HCT116 (cell line): ENCODE data around the gene KCNK4. TPM values are rescaled to one million over a fixed set of nuclear protein-coding genes. Genes with fewer than 3 reads are reported as not detected.

ENCODE experiments used
- ATAC-seq: fragments of 200-7000 bp; cut with Tn5 transposase; 2 replicates; pipeline ENCODE4 v1.9.1; 2020; ENCODE audit warnings: mild to moderate bottlenecking, moderate library complexity
- BruUV-seq: library from RNA; stranded (reverse); fragments of 400-500 nt; replicated peaks from 2 replicates; lab custom pipeline; 2021; lab: Mats Ljungman, UMichigan
- CTCF ChIA-PET: fragments of 300-600 bp; sonication (Branson Sonifier 250); formaldehyde crosslinking; loops from one replicate; lab custom pipeline; 2021; ENCODE audit warnings: antibody characterized with exemption; lab: Charles Lee
- POLR2A ChIA-PET: fragments of 300-600, 350-600 bp; sonication (Branson Sonifier 250); formaldehyde crosslinking; loops from one replicate; lab custom pipeline; 2021; ENCODE audit warnings: antibody characterized with exemption; lab: Charles Lee
- RAD21 ChIA-PET, 2 experiments: fragments of 300-600 bp; sonication (Branson Sonifier 250); formaldehyde crosslinking; loops; one replicate each; lab custom pipeline; 2023; ENCODE audit warnings: low total read pairs in 2 of 2; ENCODE audit not compliant: uncharacterized antibody in 2 of 2, unreplicated experiment in 2 of 2, low non-redundant PET in 1 of 2; lab: Charles Lee
- DNase-seq: peaks from one replicate; pipeline ENCODE4 v3.0.0-alpha.2; 2010; ENCODE audit warnings: low read depth, low spot score
- H2AFZ ChIP-seq: fragments of 200-600 bp; shearing (Covaris generic), sonication (generic); 2 replicates; pipeline ENCODE4 v1.6.1; 2017; ENCODE audit warnings: low read depth, mixed run types, mixed read lengths, antibody characterized with exemption, low read length; ENCODE audit not compliant: poor library complexity, severe bottlenecking
- H3K27ac ChIP-seq: 2 replicates; pipeline ENCODE4 v1.5.1; 2012; ENCODE audit warnings: low read depth, low read length
- H3K27me3 ChIP-seq: fragments of 200-600 bp; sonication (generic); 2 replicates; pipeline ENCODE4 v1.6.1; 2016; ENCODE audit warnings: mixed run types, low read length, mixed read lengths; ENCODE audit not compliant: insufficient read depth
- H3K36me3 ChIP-seq, 2 experiments: fragments of 200-500 bp in 1 of 2; fragments of 200-600 bp in 1 of 2; sonication (Bioruptor generic) in 1 of 2; sonication (generic) in 1 of 2; 2 replicates each; pipeline versions ENCODE4 v1.5.1 to v1.6.1; 2014 to 2016; ENCODE audit warnings: low read length in 2 of 2, inconsistent platforms in 1 of 2, mixed read lengths in 1 of 2, mixed run types in 1 of 2; ENCODE audit not compliant: insufficient read depth in 2 of 2, control insufficient read depth in 1 of 2
- H3K4me1 ChIP-seq, 2 experiments: fragments of 200-600 bp in 1 of 2; sonication (generic) in 1 of 2; 2 replicates each; pipeline versions ENCODE4 v1.5.1 to v1.6.1; 2012 to 2017; ENCODE audit warnings: low read length in 2 of 2, inconsistent platforms in 1 of 2, mild to moderate bottlenecking in 1 of 2, mixed read lengths in 1 of 2, mixed run types in 1 of 2, moderate library complexity in 1 of 2; ENCODE audit not compliant: insufficient read depth in 2 of 2, control insufficient read depth in 1 of 2
- H3K4me2 ChIP-seq: fragments of 200-600 bp; sonication (generic); 2 replicates; pipeline ENCODE4 v1.6.1; 2017; ENCODE audit warnings: mixed run types, low read length, mixed read lengths
- H3K4me3 ChIP-seq, 2 experiments: fragments of 200-600 bp in 1 of 2; sonication (generic) in 1 of 2; replicated peaks in 1 of 2; 2 replicates each; pipeline ENCODE4 v1.5.1; 2011 to 2016; ENCODE audit warnings: low read length in 2 of 2, control low read depth in 1 of 2, low read depth in 1 of 2, mild to moderate bottlenecking in 1 of 2, mixed read lengths in 1 of 2, mixed run types in 1 of 2
- H3K79me2 ChIP-seq: fragments of 200-600 bp; sonication (generic); 2 replicates; pipeline ENCODE4 v1.6.1; 2017; ENCODE audit warnings: mild to moderate bottlenecking, mixed run types, low read length, moderate library complexity, mixed read lengths; ENCODE audit not compliant: insufficient read depth
- H3K9ac ChIP-seq: fragments of 200-600 bp; sonication (generic); 2 replicates; pipeline ENCODE4 v1.6.1; 2016; ENCODE audit warnings: low read length, mixed read lengths
- H3K9me2 ChIP-seq: fragments of 200-600 bp; sonication (generic), shearing (Covaris generic); 2 replicates; pipeline ENCODE4 v1.6.1; 2017; ENCODE audit warnings: mixed run types, mild to moderate bottlenecking, moderate library complexity; ENCODE audit not compliant: insufficient read depth
- H3K9me3 ChIP-seq, 2 experiments: fragments of 200-500 bp in 1 of 2; fragments of 200-600 bp in 1 of 2; sonication (Bioruptor generic) in 1 of 2; sonication (generic) in 1 of 2; 2 replicates each; pipeline ENCODE4 v1.6.1; 2014 to 2017; ENCODE audit warnings: low read length in 2 of 2, mixed read lengths in 2 of 2, inconsistent platforms in 1 of 2, low read depth in 1 of 2, mild to moderate bottlenecking in 1 of 2, mixed run types in 1 of 2, moderate library complexity in 1 of 2; ENCODE audit not compliant: control insufficient read depth in 1 of 2, insufficient read depth in 1 of 2
- H4K20me1 ChIP-seq: fragments of 200-600 bp; sonication (generic), shearing (Covaris generic); 2 replicates; pipeline ENCODE4 v1.6.1; 2017; ENCODE audit warnings: mixed run types, mild to moderate bottlenecking, moderate library complexity; ENCODE audit not compliant: insufficient read depth
- CEBPB ChIP-seq: IDR thresholded peaks from 2 replicates; pipeline ENCODE4 v1.6.1; 2012; ENCODE audit warnings: low read depth
- CTCF ChIP-seq, 3 experiments: fragments of 200-600 bp in 1 of 3; sonication (generic) in 1 of 3; IDR thresholded peaks in 2 of 3; conservative IDR thresholded peaks in 1 of 3; 2 replicates each; pipeline ENCODE4 v1.5.1; 2012 to 2017; ENCODE audit warnings: low read depth in 2 of 3, low read length in 2 of 3, antibody characterized with exemption in 1 of 3, borderline replicate concordance in 1 of 3, control low read depth in 1 of 3, mild to moderate bottlenecking in 1 of 3, mixed read lengths in 1 of 3, mixed run types in 1 of 3, moderate library complexity in 1 of 3; ENCODE audit not compliant: insufficient read depth in 1 of 3
- EGR1 ChIP-seq: IDR thresholded peaks from 2 replicates; pipeline ENCODE4 v1.6.1; 2012; ENCODE audit warnings: low read depth
- ELF1 ChIP-seq: IDR thresholded peaks from 2 replicates; pipeline ENCODE4 v1.6.1; 2012; ENCODE audit warnings: low read depth, borderline replicate concordance
- EZH2 ChIP-seq: fragments of 200-600 bp; sonication (generic); IDR thresholded peaks from 2 replicates; pipeline ENCODE4 v1.6.1; 2017; ENCODE audit warnings: antibody characterized with exemption, mixed run types
- JUND ChIP-seq: IDR thresholded peaks from 2 replicates; pipeline ENCODE4 v1.6.1; 2012
- MAX ChIP-seq: IDR thresholded peaks from 2 replicates; pipeline ENCODE4 v1.6.1; 2012
- RAD21 ChIP-seq: IDR thresholded peaks from 2 replicates; pipeline ENCODE4 v1.6.1; 2012; ENCODE audit warnings: low read depth, mild to moderate bottlenecking
- REST ChIP-seq: IDR thresholded peaks from 2 replicates; pipeline ENCODE4 v1.6.1; 2012; ENCODE audit warnings: low read depth
- SIN3A ChIP-seq: IDR thresholded peaks from 2 replicates; pipeline ENCODE4 v1.6.1; 2012; ENCODE audit warnings: low read depth
- SP1 ChIP-seq: IDR thresholded peaks from 2 replicates; pipeline ENCODE4 v1.6.1; 2012; ENCODE audit warnings: low read depth
- YY1 ChIP-seq: IDR thresholded peaks from 2 replicates; pipeline ENCODE4 v1.6.1; 2011; ENCODE audit warnings: low read length, low read depth, moderate library complexity, mild to moderate bottlenecking; ENCODE audit not compliant: insufficient replicate concordance; ENCODE audit errors: extremely low read depth
- ZBTB33 ChIP-seq: IDR thresholded peaks from 2 replicates; pipeline ENCODE4 v1.6.1; 2011; ENCODE audit warnings: mild to moderate bottlenecking, low read length, moderate library complexity; ENCODE audit not compliant: insufficient replicate concordance; ENCODE audit errors: extremely low read depth
- ZNF274 ChIP-seq: fragments of 200-500 bp; sonication (Bioruptor generic); IDR thresholded peaks from 2 replicates; pipeline ENCODE4 v1.6.1; 2014; ENCODE audit warnings: mild to moderate bottlenecking, low read depth, low read length, inconsistent platforms
- intact Hi-C: fragments of 100-400 bp; cut with micrococcal nuclease; formaldehyde crosslinking; loops from 2 replicates; pipeline ENCODE4 v1.10.0; 2022
- total RNA-seq: library from RNA; stranded (reverse); gene quantifications from one replicate; pipeline ENCODE4 v1.2.1, GENCODE V29; 2021; ENCODE audit not compliant: unreplicated experiment

The KCNK4 gene
- total RNA-seq, 1 experiment from 2014 or later = not detected

GRCh38 chr11:64330888-64331287 is 39.8 kb downstream of the KCNK4 start:
- ChIA-PET RAD21 (interaction anchor here (1.4 to 1.8 kb wide), 3 partner anchors 13 to 24 kb away, joined by 5 to 8 read pairs (median 6); partner anchors contain the start of genes PRDX5 (in 2 of the 2) and TRMT112 (in 1 of the 2)), POLR2A (interaction anchor here (0.9 to 5.9 kb wide), 11 partner anchors 8 to 1490 kb away, joined by 3 to 77 read pairs (median 4); partner anchors contain the start of genes PRDX5 and TRMT112), CTCF (interaction anchor here (0.8 to 3.9 kb wide), 8 partner anchors 12 to 127 kb away, joined by 3 to 46 read pairs (median 12); partner anchors contain the start of genes BAD, ESRRA, PRDX5 and TRMT112)
- Histone ChIP-seq H4K20me1 (no peaks in the 10 kb centered on the region), H2AFZ (no peak overlapping the region), H3K4me3 (no peak overlapping the region), H3K27ac (no peak overlapping the region; the same call in 1 of the 2 replicates), H3K9me2 (no peaks in the 10 kb centered on the region), H3K36me3 (no peaks in the 10 kb centered on the region), H3K4me2 (peak overlapping the region; percentile 78), H3K9me3 (no peaks in the 10 kb centered on the region), H3K9ac (peak overlapping the region; percentile 62; the same call in 1 of the 2 replicates), H3K79me2 (no peaks in the 10 kb centered on the region), H3K4me1 (peaks cover 29 to 47% of the 10 kb centered on the region in 2 experiments), H3K27me3 (no peaks in the 10 kb centered on the region)
- TF ChIP-seq JUND = no peak
- TF ChIP-seq MAX = no peak
- TF ChIP-seq ELF1 = no peak
- TF ChIP-seq ZNF274 = no peak
- TF ChIP-seq EZH2 = no peak
- TF ChIP-seq ZBTB33 = no peak
- TF ChIP-seq CTCF (IDR thresholded peaks at IDR 0.05 in 2 of 3, conservative IDR thresholded peaks at IDR 0.05 in 1 of 3; ENCODE audit: borderline replicate concordance in 1 of 3, insufficient read depth in 1 of 3, low read depth in 2 of 3, low read length in 2 of 3) = no peak
- no peak for TF ChIP-seq YY1
- TF ChIP-seq CEBPB = no peak
- no peak for TF ChIP-seq RAD21
- no peak for TF ChIP-seq SIN3A
- TF ChIP-seq SP1 = no peak
- TF ChIP-seq EGR1 = no peak
- no peak for TF ChIP-seq REST
- intact Hi-C loops = loop anchor here (1.0 kb wide), 1 partner anchor 14 kb away; the partner anchor contains the start of gene TRMT112
- DNase-seq (no peak), ATAC-seq (no peak)
- BruUV-seq = no TSS peak
